Natural killer cell treated with Interleukin-12 subunit alpha and Interleukin-12 subunit beta and Interleukin-15 and Interleukin-18, amount 100 ng/mL, for 72 hours (primary cell): ENCODE results near the gene PDE6B. TPM values are rescaled to one million over a fixed set of nuclear protein-coding genes. Genes with fewer than 3 reads are reported as not detected.

Experiments used
- ATAC-seq, 2 donors: fragments of 150-1000 bp; cut with Tn5 transposase in 1 of 2; sonication (Bioruptor Pico), chemical (Tn5 transposase) in 1 of 2; 2 replicates each; pipeline ENCODE4 v1.10.0; 2021
- DNase-seq: peaks from one replicate; pipeline ENCODE4 v3.0.0; 2022; ENCODE audit warnings: low spot score
- H3K27ac Mint-ChIP-seq, 2 donors: 1 replicate in 1 of 2; 2 replicates in 1 of 2; pipeline ENCODE4 v1.8.0; 2022; ENCODE audit warnings: mixed read lengths in 2 of 2, mild to moderate bottlenecking in 1 of 2, moderate library complexity in 1 of 2
- H3K27me3 Mint-ChIP-seq, 2 donors: 1 replicate in 1 of 2; 2 replicates in 1 of 2; pipeline ENCODE4 v1.8.0; 2022; ENCODE audit warnings: mixed read lengths in 2 of 2
- H3K36me3 Mint-ChIP-seq: one replicate; pipeline ENCODE4 v1.8.0; 2022; ENCODE audit warnings: mixed read lengths
- H3K4me1 Mint-ChIP-seq, 2 donors: 1 replicate in 1 of 2; 2 replicates in 1 of 2; pipeline ENCODE4 v1.8.0; 2022; ENCODE audit warnings: low read depth in 2 of 2, mixed read lengths in 2 of 2, mild to moderate bottlenecking in 1 of 2
- H3K4me3 Mint-ChIP-seq: one replicate; pipeline ENCODE4 v1.8.0; 2022; ENCODE audit warnings: mixed read lengths
- H3K9me3 Mint-ChIP-seq: 2 replicates; pipeline ENCODE4 v1.8.0; 2022; ENCODE audit warnings: mixed read lengths
- total RNA-seq, 2 donors: library from RNA; stranded (reverse); gene quantifications; one replicate each; pipeline ENCODE4 v1.2.3, GENCODE V29; 2022

The PDE6B gene
- total RNA-seq, 2 donors from 2014 or later: 14.1 to 14.8 TPM

DNA sequence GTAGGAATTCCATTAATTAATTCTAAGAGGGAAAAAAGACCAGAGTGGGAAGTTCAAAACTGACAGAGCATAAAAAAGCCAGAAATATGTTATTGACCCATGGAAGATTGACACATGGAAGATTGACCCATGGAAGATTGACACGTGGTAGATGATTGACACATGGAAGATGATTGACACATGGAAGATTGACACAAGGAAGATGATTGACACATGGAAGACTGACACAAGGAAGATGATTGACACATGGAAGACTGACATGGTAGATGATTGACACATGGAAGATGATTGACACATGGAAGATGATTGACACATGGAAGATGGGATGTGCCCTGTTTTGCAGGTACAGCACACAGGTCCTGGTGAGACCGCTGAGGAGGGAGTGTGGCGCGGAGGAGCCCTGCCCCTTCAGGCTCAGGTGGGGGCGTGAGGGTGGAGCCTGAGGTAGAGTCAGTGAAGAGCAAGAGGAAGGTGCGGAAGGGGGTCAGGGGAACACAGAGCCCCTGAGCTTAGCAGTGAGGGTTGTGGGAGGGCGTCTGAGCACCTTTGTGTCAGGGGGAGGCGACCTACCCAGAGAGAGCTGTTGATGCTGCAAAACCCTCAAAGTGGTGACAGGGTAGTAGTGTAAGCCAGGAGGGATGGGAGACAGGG is 15.8 kb upstream of the PDE6B start:
- ATAC-seq (no peak), DNase-seq (no peak)
- H3K27ac Mint-ChIP-seq: no peak overlapping the region
- H3K27me3 Mint-ChIP-seq: peaks cover 9 to 15% of the 10 kb centered on the region in 2 donors
- peaks cover 4% of the 10 kb centered on the region for H3K9me3 Mint-ChIP-seq
- no peak overlapping the region for H3K4me3 Mint-ChIP-seq
- peaks cover 5 to 6% of the 10 kb centered on the region in 2 donors for H3K4me1 Mint-ChIP-seq
- H3K36me3 Mint-ChIP-seq: peaks cover 5% of the 10 kb centered on the region

DNA sequence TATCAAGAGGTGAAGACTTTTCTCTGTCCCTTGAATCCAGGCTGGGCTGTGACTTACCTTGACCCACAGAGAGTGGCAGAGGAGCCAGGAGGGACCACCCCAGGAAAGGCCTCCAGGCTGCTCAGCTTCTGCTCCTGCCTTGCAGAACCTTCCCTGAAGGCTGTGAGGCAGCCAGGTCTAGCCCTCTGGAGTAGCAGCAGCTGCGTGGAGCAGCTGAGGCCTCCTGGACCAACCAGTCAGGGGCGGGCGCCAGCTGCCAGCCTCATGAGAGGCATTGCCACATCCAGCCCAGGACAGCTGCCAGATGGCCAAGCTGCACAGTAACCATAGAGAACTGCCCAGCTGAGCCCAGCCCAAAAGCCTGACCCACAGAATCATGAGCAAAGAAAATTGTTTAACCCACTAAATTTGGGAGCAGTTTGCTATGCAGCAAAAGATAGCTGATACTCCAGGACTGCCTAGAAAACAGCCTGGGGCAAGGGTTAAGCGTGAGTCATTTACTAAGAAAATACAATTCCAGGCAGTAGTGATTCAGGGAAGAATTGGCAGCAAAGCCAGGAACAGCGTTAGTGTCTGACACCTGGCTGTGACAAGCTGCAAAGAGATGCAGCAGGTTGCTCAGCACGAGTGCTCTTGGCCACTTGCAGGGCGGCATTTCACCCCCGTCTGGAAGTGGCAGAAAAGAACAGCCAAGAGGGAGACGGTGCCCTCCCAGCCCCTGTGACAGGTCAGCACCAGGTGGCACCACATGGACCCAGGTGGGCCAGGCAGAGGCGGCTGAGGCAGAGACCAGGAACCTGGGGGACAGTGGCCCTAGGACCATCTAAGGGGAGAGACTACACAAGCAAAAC is 14.7 kb upstream of the PDE6B start:
- H3K4me3 Mint-ChIP-seq: no peak overlapping the region
- no peak for DNase-seq

DNA sequence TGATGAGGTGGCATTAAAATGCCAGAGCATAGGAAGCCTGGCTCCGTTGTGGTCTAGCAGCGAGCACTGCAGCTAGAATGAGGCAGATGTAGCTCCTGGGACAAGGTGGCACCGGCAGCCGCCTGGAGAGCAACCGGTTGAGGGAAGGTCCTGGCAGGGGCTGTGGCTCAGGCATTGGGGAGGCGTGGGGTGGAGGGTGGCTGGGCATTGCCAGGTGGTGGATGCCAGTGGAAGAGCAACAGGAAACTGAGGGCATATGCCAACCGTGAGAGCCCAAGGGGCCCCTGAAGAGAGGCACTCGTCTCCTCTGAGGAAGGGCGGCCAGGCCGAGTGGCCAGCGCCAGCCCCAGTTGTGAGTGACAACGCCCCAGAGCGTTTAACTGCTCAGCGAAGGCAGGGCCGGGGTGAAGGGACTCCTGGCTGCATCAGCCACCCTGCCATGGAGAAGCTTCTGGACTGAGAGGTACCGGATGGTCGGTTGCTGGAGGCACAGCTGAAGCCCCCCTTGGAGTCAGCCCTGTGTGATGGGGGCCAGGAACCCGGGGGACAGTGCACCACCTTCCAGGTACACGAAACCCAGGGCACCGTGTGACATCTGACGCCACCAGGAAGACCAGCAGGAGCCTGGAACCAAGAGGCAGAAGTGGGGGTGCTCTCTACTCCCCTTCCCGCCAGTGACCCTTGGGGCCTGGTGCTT is 13.2 kb upstream of the PDE6B start:
- DNase-seq (no peak), ATAC-seq (peak in 1 of 2 donors; percentile 26)
- H3K27me3 Mint-ChIP-seq: peaks cover 20 to 29% of the 10 kb centered on the region in 2 donors
- no peak overlapping the region for H3K27ac Mint-ChIP-seq
- H3K4me1 Mint-ChIP-seq: no peaks in the 10 kb centered on the region
- no peak overlapping the region for H3K4me3 Mint-ChIP-seq
- H3K36me3 Mint-ChIP-seq: peaks cover 5% of the 10 kb centered on the region
- H3K9me3 Mint-ChIP-seq: peaks cover 4% of the 10 kb centered on the region

More for the DNA sequence above, 14.7 kb upstream of the PDE6B start:
- Mint-ChIP-seq H3K27me3 (peaks cover 15 to 21% of the 10 kb centered on the region in 2 donors), H3K27ac (no peak overlapping the region), H3K4me1 (peaks cover under 1% of the 10 kb centered on the region in 2 donors), H3K36me3 (peaks cover 5% of the 10 kb centered on the region), H3K9me3 (peaks cover 4% of the 10 kb centered on the region)
- no peak for ATAC-seq

DNA sequence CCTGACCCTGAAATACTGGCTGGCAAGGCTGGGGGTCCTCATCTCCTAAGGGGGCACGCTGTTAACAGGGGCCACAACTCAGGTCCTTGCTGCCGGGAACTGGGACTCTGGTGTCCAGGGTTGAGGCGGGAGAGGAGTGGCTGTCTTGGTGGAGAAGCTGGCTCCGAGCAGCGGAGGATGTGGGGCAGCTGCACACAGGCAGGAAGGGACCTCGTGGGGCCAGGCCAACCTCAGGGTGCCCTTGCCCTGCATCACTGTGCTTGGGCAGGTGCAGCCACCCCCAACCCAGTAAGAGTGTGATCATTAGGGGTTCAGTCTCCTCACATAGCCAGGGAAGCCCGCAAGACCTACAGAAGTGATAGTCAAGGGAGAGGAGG is 12.6 kb upstream of the PDE6B start:
- H3K4me1 Mint-ChIP-seq: no peaks in the 10 kb centered on the region
- peaks cover 4% of the 10 kb centered on the region for H3K9me3 Mint-ChIP-seq
- no peak overlapping the region for H3K4me3 Mint-ChIP-seq
- no peak overlapping the region for H3K27ac Mint-ChIP-seq
- ATAC-seq: no peak
- H3K27me3 Mint-ChIP-seq: peaks cover 18 to 29% of the 10 kb centered on the region in 2 donors
- H3K36me3 Mint-ChIP-seq: peaks cover 5% of the 10 kb centered on the region
- no peak for DNase-seq

DNA sequence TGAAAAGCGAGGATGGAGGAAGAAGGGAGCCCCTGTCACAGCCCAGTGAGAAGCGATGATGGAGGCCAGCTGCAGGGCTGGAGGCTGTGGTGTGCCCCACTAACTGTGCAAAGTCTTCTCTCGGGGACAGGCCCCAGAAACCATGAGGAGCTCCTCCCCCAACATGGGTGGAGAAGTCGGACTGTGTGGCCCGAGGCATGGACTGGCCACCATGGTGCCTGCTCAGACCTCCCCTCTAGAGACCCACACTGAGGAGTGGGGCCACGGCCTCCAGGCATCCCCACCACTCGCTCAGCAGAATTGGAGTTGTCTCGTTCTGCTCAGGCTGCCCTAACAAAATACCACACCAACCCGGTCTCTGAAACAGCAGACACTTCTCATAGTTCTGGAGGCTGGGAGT is 12.2 kb upstream of the PDE6B start:
- Mint-ChIP-seq H3K4me3 (no peak overlapping the region), H3K4me1 (no peaks in the 10 kb centered on the region)
- no peak for DNase-seq

DNA sequence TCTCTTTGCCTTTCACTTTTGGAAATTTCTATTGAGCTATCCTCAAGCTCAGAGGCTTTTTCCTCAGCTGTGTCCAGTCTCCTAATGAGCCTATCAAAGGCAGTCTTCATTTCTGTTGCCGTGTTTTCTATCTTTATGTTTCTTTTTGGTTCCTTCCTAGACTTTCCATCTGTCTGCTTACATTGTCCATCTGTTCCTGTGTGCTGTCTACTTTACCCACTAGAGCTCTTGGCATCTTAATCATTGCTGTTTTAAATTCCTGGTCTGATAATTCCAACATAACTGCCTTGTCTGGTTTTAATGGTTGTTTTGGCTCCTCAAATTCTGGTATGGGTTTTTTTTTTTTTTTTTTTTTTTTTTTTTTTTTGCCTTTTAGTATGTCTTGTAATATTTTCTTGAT is 9.3 kb upstream of the PDE6B start:
- Mint-ChIP-seq H3K4me3 (no peak overlapping the region), H3K4me1 (no peaks in the 10 kb centered on the region), H3K9me3 (no peaks in the 10 kb centered on the region), H3K27me3 (peaks cover 14% of the 10 kb centered on the region in 2 donors), H3K36me3 (no peaks in the 10 kb centered on the region), H3K27ac (no peak overlapping the region)
- DNase-seq: no peak
- no peak for ATAC-seq

More for the DNA sequence above, 12.2 kb upstream of the PDE6B start:
- Mint-ChIP-seq H3K27ac (no peak overlapping the region), H3K27me3 (peaks cover 20 to 29% of the 10 kb centered on the region in 2 donors), H3K9me3 (peaks cover 4% of the 10 kb centered on the region), H3K36me3 (peaks cover 5% of the 10 kb centered on the region)
- ATAC-seq: peak in 1 of 2 donors; percentile 45

DNA sequence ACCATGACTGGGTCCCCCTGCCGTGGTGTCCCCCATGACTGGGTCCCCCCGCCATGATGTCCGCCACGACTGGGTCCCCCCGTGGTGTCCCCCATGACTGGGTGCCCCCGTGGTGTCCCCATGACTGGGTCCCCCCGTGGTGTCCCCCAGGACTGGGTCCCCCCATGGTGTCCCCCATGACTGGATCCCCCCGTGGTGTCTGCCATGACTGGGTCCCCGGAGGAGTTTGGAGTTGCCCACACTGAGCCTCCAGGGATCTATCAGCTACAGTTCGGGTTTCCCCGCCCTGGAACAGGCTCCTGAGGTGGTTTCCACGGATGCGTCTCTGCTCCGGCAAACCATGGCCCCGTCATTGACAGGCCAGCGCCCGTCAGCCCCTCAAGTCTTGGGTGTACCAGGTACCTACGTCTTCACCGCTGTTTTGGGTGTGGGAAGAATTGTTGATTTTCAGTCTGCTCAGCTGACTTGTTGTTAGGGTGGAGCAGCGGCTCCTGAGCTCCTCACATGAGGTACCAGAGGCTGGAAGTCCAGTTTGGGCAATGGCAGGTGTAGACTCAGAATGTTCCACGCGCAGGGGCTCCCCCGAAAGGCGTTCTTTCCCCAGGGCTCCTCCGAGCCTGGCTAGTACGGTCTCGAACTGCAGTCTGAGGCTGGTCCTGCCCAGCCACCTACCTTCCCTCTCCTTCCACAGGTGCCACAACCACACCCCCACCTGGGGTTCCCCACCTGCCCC is 8.3 kb upstream of the PDE6B start:
- Mint-ChIP-seq H3K9me3 (no peaks in the 10 kb centered on the region), H3K27ac (no peak overlapping the region), H3K27me3 (peaks cover 14% of the 10 kb centered on the region in 2 donors), H3K4me1 (no peaks in the 10 kb centered on the region), H3K36me3 (no peaks in the 10 kb centered on the region), H3K4me3 (no peak overlapping the region)
- no peak for ATAC-seq
- DNase-seq: no peak

DNA sequence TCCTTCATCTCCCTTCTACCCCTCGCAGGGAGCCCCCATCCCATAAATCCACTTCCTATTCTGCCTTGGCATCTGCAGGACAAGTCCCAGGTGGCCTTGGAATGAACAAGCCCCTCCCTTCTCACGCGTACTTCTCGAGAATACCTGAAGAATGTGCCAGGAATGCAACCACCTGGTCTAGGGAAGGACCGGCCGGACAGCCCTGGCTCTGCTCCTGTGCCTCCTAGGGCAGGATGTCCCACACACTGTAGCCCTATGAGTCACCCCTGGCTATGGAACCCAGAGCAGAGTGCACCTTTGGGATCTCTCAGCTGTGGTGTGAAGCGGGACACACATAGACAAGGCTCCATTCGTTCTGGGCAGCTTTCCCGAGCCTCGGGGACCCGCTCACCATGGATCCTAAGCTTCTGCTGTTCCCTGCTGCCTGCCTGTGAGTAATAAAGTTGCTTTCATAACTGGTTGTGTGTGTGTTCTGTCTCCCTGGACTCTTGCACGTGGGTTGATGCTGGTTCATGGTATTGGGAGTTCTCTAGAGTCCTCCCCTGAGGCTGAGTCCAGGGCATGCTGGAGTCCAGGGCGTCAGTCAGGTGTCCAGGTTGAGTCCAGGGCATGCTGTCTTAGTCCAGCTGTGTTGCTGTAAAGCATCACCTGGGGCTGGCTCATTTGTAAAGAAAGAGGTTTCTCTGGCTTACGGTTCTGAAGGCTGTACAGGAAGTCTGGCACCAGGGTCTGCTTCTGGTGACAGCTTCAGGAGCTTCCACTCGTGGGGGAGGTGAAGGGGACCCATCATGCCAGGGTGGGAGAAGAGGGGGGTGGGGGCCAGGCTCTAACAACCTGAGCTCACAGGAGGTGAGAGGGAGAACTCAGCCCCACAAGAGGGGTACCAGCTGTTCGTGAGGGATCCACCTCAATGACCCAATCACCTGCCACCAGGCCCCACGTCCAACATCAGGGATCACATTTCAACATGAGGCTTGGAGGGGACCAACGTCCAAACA is 7.4 kb upstream of the PDE6B start:
- Mint-ChIP-seq H3K9me3 (no peaks in the 10 kb centered on the region), H3K36me3 (no peaks in the 10 kb centered on the region), H3K27me3 (peaks cover 14% of the 10 kb centered on the region in 2 donors), H3K27ac (no peak overlapping the region), H3K4me3 (no peak overlapping the region), H3K4me1 (no peaks in the 10 kb centered on the region)
- ATAC-seq (no peak), DNase-seq (no peak)

DNA sequence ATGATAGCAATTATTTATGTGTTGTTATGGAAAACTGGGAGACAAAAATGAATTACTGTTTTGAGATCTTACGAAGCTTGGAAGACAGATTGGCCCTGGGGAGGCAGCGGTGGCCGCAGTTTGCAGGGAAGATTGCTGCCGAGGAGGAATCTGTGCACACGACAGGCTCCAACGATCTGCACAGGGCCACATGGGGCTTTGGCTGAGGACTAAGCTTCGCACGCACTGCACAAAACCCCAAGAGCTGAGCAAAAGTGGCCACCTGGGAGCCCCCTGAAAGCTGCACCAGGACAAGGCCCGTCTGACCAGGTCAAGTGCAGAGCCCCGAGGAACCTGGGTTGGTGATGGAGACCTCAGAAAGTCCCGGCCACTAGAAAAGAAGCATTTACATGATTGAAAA is 5.2 kb upstream of the PDE6B start:
- DNase-seq: no peak
- Mint-ChIP-seq H3K4me3 (no peak overlapping the region), H3K27me3 (peaks cover 13 to 15% of the 10 kb centered on the region in 2 donors), H3K9me3 (no peaks in the 10 kb centered on the region), H3K36me3 (no peaks in the 10 kb centered on the region), H3K27ac (no peak overlapping the region), H3K4me1 (no peaks in the 10 kb centered on the region)
- no peak for ATAC-seq

DNA sequence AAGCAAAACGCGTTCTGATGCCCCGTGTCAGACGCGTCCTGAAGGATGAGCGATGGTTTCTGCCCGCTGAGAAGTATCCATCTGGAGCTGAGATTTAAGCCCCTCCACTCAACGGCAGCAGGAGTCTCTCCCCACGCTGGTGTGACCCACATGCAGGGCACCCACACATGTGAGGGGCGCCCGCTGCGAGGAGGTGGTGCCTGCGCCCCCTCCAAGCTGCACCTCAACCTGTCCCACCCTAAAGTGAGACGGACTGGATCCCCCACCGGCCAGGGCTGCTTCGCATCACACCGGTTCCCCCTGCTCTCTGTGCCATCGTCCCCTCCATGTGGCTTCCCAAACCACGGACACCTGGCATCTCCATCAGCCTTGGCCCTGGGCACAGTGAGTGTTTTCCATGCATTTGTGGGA is 4.5 kb upstream of the PDE6B start:
- ATAC-seq: no peak
- H3K9me3 Mint-ChIP-seq: no peaks in the 10 kb centered on the region
- no peak overlapping the region for H3K4me3 Mint-ChIP-seq
- H3K36me3 Mint-ChIP-seq: no peaks in the 10 kb centered on the region
- peaks cover 6 to 9% of the 10 kb centered on the region in 2 donors for H3K27me3 Mint-ChIP-seq
- H3K27ac Mint-ChIP-seq: no peak overlapping the region
- H3K4me1 Mint-ChIP-seq: no peaks in the 10 kb centered on the region
- DNase-seq: no peak

DNA sequence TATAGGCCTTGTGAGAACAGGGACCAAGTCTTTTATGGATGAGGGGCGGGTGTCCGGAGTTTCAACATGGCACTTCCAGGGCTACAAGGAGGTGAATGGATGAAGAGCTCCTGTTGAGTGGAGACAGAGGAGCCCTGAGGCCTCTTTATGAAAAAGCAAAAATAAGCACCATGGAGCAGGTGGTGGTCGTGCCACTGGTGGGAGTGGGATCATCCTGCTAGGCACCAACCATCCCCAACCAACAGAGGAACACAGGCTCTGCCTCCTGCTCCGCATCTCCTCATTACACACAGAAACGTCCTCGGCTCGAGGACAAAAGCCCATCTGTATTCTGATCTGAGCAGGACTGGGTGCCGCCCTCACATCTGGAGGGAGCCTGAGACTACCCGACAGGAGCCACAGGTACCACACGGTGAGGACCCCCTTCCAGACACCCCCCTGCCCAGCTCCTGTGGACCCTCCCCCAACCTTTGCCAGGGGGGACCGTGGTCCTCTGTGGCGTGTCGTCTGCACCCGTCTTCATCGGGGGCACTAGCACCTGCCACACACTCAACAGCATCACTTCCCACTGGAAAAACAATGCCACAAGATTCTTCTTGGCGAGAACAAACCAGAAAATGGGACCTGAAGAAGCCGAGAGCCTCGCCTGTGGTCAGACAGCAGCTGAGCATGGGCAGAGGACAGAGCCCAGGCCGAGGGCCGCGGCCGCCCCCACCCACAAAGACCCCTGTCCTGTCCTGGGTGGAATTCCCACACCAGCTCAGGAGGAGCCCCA is 3.9 kb upstream of the PDE6B start:
- Mint-ChIP-seq H3K27me3 (peaks cover 0 to 6% of the 10 kb centered on the region in 2 donors), H3K27ac (no peak overlapping the region), H3K9me3 (no peaks in the 10 kb centered on the region), H3K4me1 (no peaks in the 10 kb centered on the region), H3K36me3 (no peaks in the 10 kb centered on the region), H3K4me3 (no peak overlapping the region)
- ATAC-seq (no peak), DNase-seq (no peak)
